ENCODE data around the gene GOSR1. TPM values are rescaled to one million over a fixed set of nuclear protein-coding genes. Genes with fewer than 3 reads are reported as not detected.
"Not testable (repeated sequence)": the region's sequence is repeated elsewhere in the genome, so short reads cannot be mapped to it uniquely, and the experiment has no call there.

GOSR1 gene
- total RNA-seq, 1 experiment from 2014 or later = 58.1 TPM

- Histone ChIP-seq H4K5ac (ENCODE audit: insufficient read length, low read depth, low read length) (no peak overlapping the region), H3K56ac (ENCODE audit: insufficient read length, low read depth, low read length) (no peak overlapping the region), H2AFZ (ENCODE audit: low read length) (no peak overlapping the region), H2BK15ac (ENCODE audit: low read depth, low read length) (no peak overlapping the region), H4K91ac (ENCODE audit: insufficient read length, low read depth, low read length) (no peak overlapping the region), H3K9me3 (ENCODE audit: control insufficient read depth, low read depth, low read length) (no peaks in the 10 kb centered on the region), H3K27ac (ENCODE audit: insufficient read length, low read depth, low read length) (no peak overlapping the region), H3K9ac (ENCODE audit: extremely low read depth, insufficient read length, low read length) (no peak overlapping the region), H2BK20ac (ENCODE audit: low read depth, low read length, poor library complexity, severe bottlenecking) (no peak overlapping the region), H3K23me2 (ENCODE audit: insufficient read length, low read depth, low read length, poor library complexity, severe bottlenecking) (no peaks in the 10 kb centered on the region), H3K79me2 (ENCODE audit: insufficient read depth, low read length) (no peaks in the 10 kb centered on the region), H2BK12ac (ENCODE audit: insufficient read length, low read depth, low read length) (no peak overlapping the region), H2AK5ac (ENCODE audit: insufficient read length, low read length) (no peak overlapping the region), H3K4ac (ENCODE audit: low read depth, low read length) (no peak overlapping the region), H3K23ac (ENCODE audit: insufficient read length, low read depth, low read length) (no peak overlapping the region), H2BK120ac (ENCODE audit: low read depth, low read length, poor library complexity, severe bottlenecking) (no peak overlapping the region), H3K18ac (ENCODE audit: insufficient read length, low read depth, low read length) (no peak overlapping the region), H3K14ac (ENCODE audit: insufficient read depth, low read length) (no peak overlapping the region), H3T11ph (ENCODE audit: low read length) (no peak overlapping the region), H3K27me3 (ENCODE audit: insufficient read depth, low read length) (no peaks in the 10 kb centered on the region), H3K79me1 (ENCODE audit: insufficient read depth, low read depth, low read length, poor library complexity, severe bottlenecking) (no peaks in the 10 kb centered on the region), H4K8ac (replicated peaks; ENCODE audit: insufficient read length, low read depth, low read length) (no peak overlapping the region), H2BK5ac (ENCODE audit: insufficient read length, low read length) (no peak overlapping the region), H3K4me1 (ENCODE audit: insufficient read depth, low read length) (no peaks in the 10 kb centered on the region), H3K4me2 (ENCODE audit: insufficient read depth, insufficient read length, low read length) (no peak overlapping the region), H4K20me1 (ENCODE audit: control insufficient read depth, insufficient read depth, insufficient read length) (no peaks in the 10 kb centered on the region)
- H3K36me3 Mint-ChIP-seq (ENCODE audit: insufficient read depth in 1 of 3, low read depth in 3 of 3) = peaks cover 0 to 27% (median 21%) of the 10 kb centered on the region in 3 experiments; a peak in 6 of 7 replicates
- H3K4me3 Mint-ChIP-seq = no peak overlapping the region
- H3K4me1 Mint-ChIP-seq = no peaks in the 10 kb centered on the region
- H3K9me3 Mint-ChIP-seq = no peaks in the 10 kb centered on the region
- no peak overlapping the region for H3K27ac Mint-ChIP-seq
- no CpG with 5 or more reads among the region's 6 CpGs for WGBS (ENCODE audit: extremely low coverage, insufficient read length, low lambda C conversion rate)
- DNase-seq = no peak
- no peaks in the 10 kb centered on the region for H3K27me3 Mint-ChIP-seq (ENCODE audit: low read depth)
- TF ChIP-seq CTCF (conservative IDR thresholded peaks at IDR 0.05) = no peak
These were observed 33.5 kb upstream of the GOSR1 start for GRCh38 chr17:30443721-30444120.

GRCh38 chr17:30446640-30447039 lies 30.6 kb upstream of the GOSR1 start:
- H3K4me2 ChIP-seq (ENCODE audit: insufficient read depth, insufficient read length, low read length); H3K27ac Mint-ChIP-seq; H3K14ac ChIP-seq (ENCODE audit: insufficient read depth, low read length); H3K27me3 ChIP-seq (ENCODE audit: insufficient read depth, low read length); H2AK5ac ChIP-seq (ENCODE audit: insufficient read length, low read length); H3K18ac ChIP-seq (ENCODE audit: insufficient read length, low read depth, low read length); H3K4me3 Mint-ChIP-seq; H2BK20ac ChIP-seq (ENCODE audit: low read depth, low read length, poor library complexity, severe bottlenecking); H4K5ac ChIP-seq (ENCODE audit: insufficient read length, low read depth, low read length); H2BK12ac ChIP-seq (ENCODE audit: insufficient read length, low read depth, low read length); H3K9ac ChIP-seq (ENCODE audit: extremely low read depth, insufficient read length, low read length); H2BK5ac ChIP-seq (ENCODE audit: insufficient read length, low read length); H4K20me1 ChIP-seq (ENCODE audit: control insufficient read depth, insufficient read depth, insufficient read length); H3K4me1 Mint-ChIP-seq; H3K4me1 ChIP-seq (ENCODE audit: insufficient read depth, low read length); H2BK120ac ChIP-seq (ENCODE audit: low read depth, low read length, poor library complexity, severe bottlenecking); H2AFZ ChIP-seq (ENCODE audit: low read length); H4K8ac ChIP-seq (replicated peaks; ENCODE audit: insufficient read length, low read depth, low read length); H3K79me1 ChIP-seq (ENCODE audit: insufficient read depth, low read depth, low read length, poor library complexity, severe bottlenecking); H3K79me2 ChIP-seq (ENCODE audit: insufficient read depth, low read length); H3K27ac ChIP-seq (ENCODE audit: insufficient read length, low read depth, low read length); H3K4ac ChIP-seq (ENCODE audit: low read depth, low read length); H2BK15ac ChIP-seq (ENCODE audit: low read depth, low read length); H3K23me2 ChIP-seq (ENCODE audit: insufficient read length, low read depth, low read length, poor library complexity, severe bottlenecking); H3K27me3 Mint-ChIP-seq (ENCODE audit: low read depth); DNase-seq; H3K9me3 ChIP-seq (ENCODE audit: control insufficient read depth, low read depth, low read length); H3K56ac ChIP-seq (ENCODE audit: insufficient read length, low read depth, low read length); H4K91ac ChIP-seq (ENCODE audit: insufficient read length, low read depth, low read length); H3K23ac ChIP-seq (ENCODE audit: insufficient read length, low read depth, low read length); H3K9me3 Mint-ChIP-seq; H3T11ph ChIP-seq (ENCODE audit: low read length): not testable (repeated sequence)
- peaks cover 0 to 30% (median 24%) of the 10 kb centered on the region in 3 experiments; a peak in 6 of 7 replicates for H3K36me3 Mint-ChIP-seq (ENCODE audit: insufficient read depth in 1 of 3, low read depth in 3 of 3)
